Inflammatory macrophage treated with lipopolysaccharide for 1 hour (primary cell): Measurements from ENCODE around the gene PRKD2.
A peak's percentile ranks its signal among the peaks of the same experiment; 100 is the strongest.

Source experiments
- DNase-seq, 2 donors: peaks; one replicate each; pipeline ENCODE4 v3.0.0-alpha.2; 2020 to 2022

Gene PRKD2

GRCh38 chr19:46717034-46717715 is at the start of gene PRKD2:
Gene PRKD2, minus strand, starts transcription at chr19:46717114. Its CDS starts 744 bp downstream, at chr19:46716370.
- DNase-seq, result peak; percentile 61 to 90

GRCh38 chr19:46764817-46765291 is 47.9 kb upstream of the PRKD2 start:
- no peak for DNase-seq

- no peak for DNase-seq
Observed at GRCh38 chr19:46762245-46762890, 45.5 kb upstream of the PRKD2 start.

- DNase-seq, result no peak
Observed at GRCh38 chr19:46761418-46761831, 44.5 kb upstream of the PRKD2 start.

GRCh38 chr19:46760897-46761296 is 44.0 kb upstream of the PRKD2 start:
- DNase-seq, result peak; percentile 30 to 42

GRCh38 chr19:46760363-46760762 is 43.4 kb upstream of the PRKD2 start:
- DNase-seq, result no peak

- DNase-seq, result no peak
Observed at GRCh38 chr19:46759817-46760333, 43.0 kb upstream of the PRKD2 start.

- peak; percentile 20 to 75 for DNase-seq
Observed at GRCh38 chr19:46759206-46759605, 42.3 kb upstream of the PRKD2 start.

- DNase-seq, result no peak
Observed at GRCh38 chr19:46756544-46756888, 39.6 kb upstream of the PRKD2 start.

GRCh38 chr19:46755853-46756543 is 39.1 kb upstream of the PRKD2 start:
- no peak for DNase-seq

GRCh38 chr19:46755077-46755852 is 38.4 kb upstream of the PRKD2 start:
- peak; percentile 74 to 86 for DNase-seq

GRCh38 chr19:46753420-46754155 is 36.7 kb upstream of the PRKD2 start:
- peak in 1 of 2 donors; percentile 68 for DNase-seq

GRCh38 chr19:46748325-46749109 is 31.6 kb upstream of the PRKD2 start:
- peak in 1 of 2 donors; percentile 94 for DNase-seq

GRCh38 chr19:46746281-46747057 is 29.6 kb upstream of the PRKD2 start, which contains the start of gene STRN4:
Gene STRN4, minus strand, starts transcription at chr19:46746450. Its CDS starts 20 bp downstream, at chr19:46746430.
- peak in 1 of 2 donors; percentile 42 for DNase-seq

- DNase-seq, result no peak
Observed at GRCh38 chr19:46745521-46746280, 28.8 kb upstream of the PRKD2 start, which contains the start of gene FKRP. Gene FKRP, plus strand, starts transcription at chr19:46746057. Its CDS starts 9,394 bp downstream, at chr19:46755451.

- DNase-seq, result peak in 1 of 2 donors; percentile 23
Observed at GRCh38 chr19:46745030-46745429, 28.1 kb upstream of the PRKD2 start.

GRCh38 chr19:46744005-46744691 is 27.2 kb upstream of the PRKD2 start:
- DNase-seq, result peak in 1 of 2 donors; percentile 15

GRCh38 chr19:46742926-46743480 is 26.1 kb upstream of the PRKD2 start:
- DNase-seq, result peak in 1 of 2 donors; percentile 23
